Measurements from ENCODE around the gene SLC2A1. TPM values are rescaled to one million over a fixed set of nuclear protein-coding genes. Genes with fewer than 3 reads are reported as not detected.
A peak's percentile ranks its signal among the peaks of the same experiment; 100 is the strongest.

Gene SLC2A1
- total RNA-seq, 6 donors from 2014 or later = 6.3 to 24.3 (median 10.5) TPM

- Histone ChIP-seq H3K4me3 (no peak overlapping the region), H3K4me1 (no peaks in the 10 kb centered on the region), H3K36me3 (no peaks in the 10 kb centered on the region), H3K27ac (no peak overlapping the region), H3K9me3 (no peaks in the 10 kb centered on the region), H3K27me3 (no peaks in the 10 kb centered on the region)
- no peak for TF ChIP-seq POLR2A (IDR thresholded peaks at IDR 0.05)
- TF ChIP-seq EP300 (IDR thresholded peaks at IDR 0.05) = no peak
- no peak for TF ChIP-seq CTCF (IDR thresholded peaks at IDR 0.05)
- no peak for TF ChIP-seq POLR2AphosphoS5 (IDR thresholded peaks at IDR 0.05)
- no peak for ATAC-seq (ENCODE audit: low FRiP score in 2 of 2)
- 79 to 83% methylated on average over 2 of the region's 2 CpGs for WGBS, 2 donors
- no peak for DNase-seq
Measured at GRCh38 chr1:42998386-42998785, 39.7 kb upstream of the SLC2A1 start.

- Histone ChIP-seq H3K4me1 (no peaks in the 10 kb centered on the region), H3K9me3 (no peaks in the 10 kb centered on the region), H3K36me3 (no peaks in the 10 kb centered on the region), H3K4me3 (no peak overlapping the region), H3K27ac (no peak overlapping the region), H3K27me3 (no peaks in the 10 kb centered on the region)
- WGBS, 2 donors = 91 to 94% methylated on average over 6 of the region's 6 CpGs
- TF ChIP-seq POLR2A (IDR thresholded peaks at IDR 0.05) = no peak
- no peak for TF ChIP-seq POLR2AphosphoS5 (IDR thresholded peaks at IDR 0.05)
- no peak for TF ChIP-seq EP300 (IDR thresholded peaks at IDR 0.05)
- no peak for TF ChIP-seq CTCF (IDR thresholded peaks at IDR 0.05)
- no peak for ATAC-seq (ENCODE audit: low FRiP score in 2 of 2)
- DNase-seq = no peak
Measured at GRCh38 chr1:42996384-42996970, 37.8 kb upstream of the SLC2A1 start.

- no peaks in the 10 kb centered on the region for H3K27me3 ChIP-seq
- H3K4me3 ChIP-seq = no peak overlapping the region
- H3K9me3 ChIP-seq = no peaks in the 10 kb centered on the region
- TF ChIP-seq CTCF (IDR thresholded peaks at IDR 0.05) (no peak), POLR2A (IDR thresholded peaks at IDR 0.05) (no peak), EP300 (IDR thresholded peaks at IDR 0.05) (no peak), POLR2AphosphoS5 (IDR thresholded peaks at IDR 0.05) (no peak)
- peak in 1 of 2 donors; percentile 59 for ATAC-seq (ENCODE audit: low FRiP score in 2 of 2)
- no peak overlapping the region for H3K27ac ChIP-seq
- no peaks in the 10 kb centered on the region for H3K4me1 ChIP-seq
- DNase-seq = no peak
- WGBS, 2 donors = 69 to 75% methylated on average over 7 to 8 of the region's 8 CpGs
- no peaks in the 10 kb centered on the region for H3K36me3 ChIP-seq
Measured at GRCh38 chr1:42993502-42994136, 35.0 kb upstream of the SLC2A1 start.

- Histone ChIP-seq H3K4me1 (no peaks in the 10 kb centered on the region), H3K27me3 (no peaks in the 10 kb centered on the region), H3K4me3 (no peak overlapping the region), H3K36me3 (no peaks in the 10 kb centered on the region), H3K9me3 (no peaks in the 10 kb centered on the region), H3K27ac (no peak overlapping the region)
- DNase-seq (no peak), ATAC-seq (ENCODE audit: low FRiP score in 2 of 2) (no peak)
- TF ChIP-seq POLR2AphosphoS5 (IDR thresholded peaks at IDR 0.05) (no peak), POLR2A (IDR thresholded peaks at IDR 0.05) (no peak), CTCF (IDR thresholded peaks at IDR 0.05) (no peak), EP300 (IDR thresholded peaks at IDR 0.05) (no peak)
- 81 to 87% methylated on average over 5 of the region's 5 CpGs for WGBS, 2 donors
Measured at GRCh38 chr1:42992054-42992571, 33.4 kb upstream of the SLC2A1 start.
